Endothelial cell of umbilical vein (primary cell): ENCODE results near the gene SLC2A2. TPM values are rescaled to one million over a fixed set of nuclear protein-coding genes. Genes with fewer than 3 reads are reported as not detected.

Experiments
- BruUV-seq: library from RNA; stranded (reverse); fragments of 400-500 nt; replicated peaks from 2 replicates; lab custom pipeline; 2021; lab: Mats Ljungman, UMichigan
- CTCF ChIA-PET: fragments of 300-600, 350-600 bp; sonication (Branson Sonifier 250); formaldehyde crosslinking; loops from one replicate; lab custom pipeline; 2021; ENCODE audit warnings: antibody characterized with exemption, inconsistent platforms; lab: Charles Lee
- POLR2A ChIA-PET: fragments of 300-600, 350-600 bp; sonication (Branson Sonifier 250); formaldehyde crosslinking; loops from one replicate; lab custom pipeline; 2021; ENCODE audit warnings: antibody characterized with exemption, inconsistent platforms; lab: Charles Lee
- DNase-seq: peaks from one replicate; pipeline ENCODE4 v3.0.0-alpha.2; 2011; ENCODE audit warnings: low read depth, low spot score
- FAIRE-seq: peaks from 2 replicates; lab custom pipeline; 2011; peaks lifted over from hg19 to GRCh38; lab: Jason Lieb, UNC
- H2AFZ ChIP-seq: 2 replicates; pipeline ENCODE4 v1.6.0; 2012; ENCODE audit warnings: low read depth, low read length, control low read depth, inconsistent platforms
- H3K27ac ChIP-seq: 2 replicates; pipeline ENCODE4 v1.5.1; 2011; ENCODE audit warnings: low read depth, mild to moderate bottlenecking, control low read depth, low read length, moderate library complexity; ENCODE audit not compliant: insufficient read depth
- H3K27me3 ChIP-seq, 2 experiments: 2 replicates each; pipeline versions ENCODE4 v1.6.0 to v1.6.1; 2011; ENCODE audit warnings: low read length in 2 of 2, mixed read lengths in 1 of 2; ENCODE audit not compliant: control insufficient read depth in 2 of 2, insufficient read depth in 2 of 2
- H3K36me3 ChIP-seq, 2 experiments: 2 replicates in 1 of 2; 3 replicates in 1 of 2; pipeline ENCODE4 v1.5.1; 2011; ENCODE audit warnings: low read length in 2 of 2, mild to moderate bottlenecking in 1 of 2, moderate library complexity in 1 of 2; ENCODE audit not compliant: control insufficient read depth in 2 of 2, insufficient read depth in 2 of 2; ENCODE audit errors: extremely low read depth in 1 of 2
- H3K4me1 ChIP-seq: 3 replicates; pipeline ENCODE4 v1.5.1; 2011; ENCODE audit warnings: mild to moderate bottlenecking, low read length; ENCODE audit not compliant: control insufficient read depth, insufficient read depth; ENCODE audit errors: extremely low read depth
- H3K4me2 ChIP-seq: 2 replicates; pipeline ENCODE4 v1.6.1; 2011; ENCODE audit warnings: low read length, control low read depth, mixed read lengths; ENCODE audit not compliant: insufficient read depth
- H3K4me3 ChIP-seq, 3 experiments: fragments of 200-600 bp in 1 of 3; sonication (generic), shearing (Covaris generic) in 1 of 3; replicated peaks in 1 of 3; 2 replicates each; pipeline ENCODE4 v1.5.1; 2011 to 2016; ENCODE audit warnings: control low read depth in 3 of 3, low read length in 3 of 3, mild to moderate bottlenecking in 2 of 3, inconsistent platforms in 1 of 3, low read depth in 1 of 3, moderate library complexity in 1 of 3; ENCODE audit not compliant: insufficient read depth in 1 of 3
- H3K79me2 ChIP-seq: 2 replicates; pipeline ENCODE4 v1.6.0; 2012; ENCODE audit warnings: low read length, inconsistent platforms; ENCODE audit not compliant: control insufficient read depth, insufficient read depth
- H3K9ac ChIP-seq: replicated peaks from 2 replicates; pipeline ENCODE3; 2011; ENCODE audit warnings: low read length, control low read depth; ENCODE audit not compliant: insufficient read depth; ENCODE audit errors: extremely low read depth
- H3K9me1 ChIP-seq: replicated peaks from 3 replicates; pipeline ENCODE4 v1.6.0; 2011; ENCODE audit warnings: mild to moderate bottlenecking, low read length; ENCODE audit not compliant: control insufficient read depth, insufficient read depth; ENCODE audit errors: extremely low read depth
- H3K9me3 ChIP-seq: replicated peaks from 2 replicates; pipeline ENCODE4 v1.5.1; 2012; ENCODE audit warnings: low read length, inconsistent platforms; ENCODE audit not compliant: control insufficient read depth, insufficient read depth
- H4K20me1 ChIP-seq: replicated peaks from 2 replicates; pipeline ENCODE3; 2011; ENCODE audit warnings: mild to moderate bottlenecking, low read length; ENCODE audit not compliant: control insufficient read depth, insufficient read depth; ENCODE audit errors: extremely low read depth
- EZH2 ChIP-seq: IDR thresholded peaks from 2 replicates; pipeline ENCODE4 v1.6.1; 2012; ENCODE audit warnings: borderline replicate concordance, low read depth, mild to moderate bottlenecking, moderate library complexity, low read length, inconsistent platforms; ENCODE audit not compliant: severe bottlenecking
- FOS ChIP-seq: IDR thresholded peaks from 2 replicates; pipeline ENCODE4 v1.6.1; 2011; ENCODE audit warnings: mild to moderate bottlenecking, low read length, moderate library complexity, borderline replicate concordance; ENCODE audit not compliant: insufficient read depth
- GATA2 ChIP-seq: IDR thresholded peaks from 2 replicates; pipeline ENCODE4 v1.7.0; 2011; ENCODE audit warnings: low read depth, mild to moderate bottlenecking, moderate library complexity, mixed read lengths, low read length; ENCODE audit not compliant: insufficient read length, insufficient read depth
- JUN ChIP-seq: IDR thresholded peaks from 2 replicates; pipeline ENCODE4 v1.6.1; 2011; ENCODE audit warnings: borderline replicate concordance, low read depth; ENCODE audit not compliant: insufficient read length, insufficient read depth
- MYC ChIP-seq: IDR thresholded peaks from one replicate; pipeline ENCODE4 v1.6.1; 2011; ENCODE audit warnings: mild to moderate bottlenecking, low read depth, low read length
- POLR2A ChIP-seq: IDR thresholded peaks from 2 replicates; pipeline ENCODE4 v1.6.1; 2012; ENCODE audit warnings: low read depth, mild to moderate bottlenecking, control low read depth, low read length
- POLR2AphosphoS5 ChIP-seq: IDR thresholded peaks from 2 replicates; pipeline ENCODE4 v1.6.1; 2012; ENCODE audit warnings: low read depth, mild to moderate bottlenecking, control low read depth, low read length, moderate library complexity; ENCODE audit not compliant: insufficient read depth
- dilution Hi-C: fragments of 300-500 bp; cut with MboI; formaldehyde crosslinking; loops from one replicate; pipeline ENCODE4 v1.15.0; 2019; ENCODE audit warnings: low sequenced_read_pairs; ENCODE audit not compliant: extremely low pct_ligation_motif_present
- intact Hi-C: fragments of 100-400 bp; cut with micrococcal nuclease; formaldehyde crosslinking; loops from one replicate; pipeline ENCODE4 v1.10.0; 2022
- polyA plus RNA-seq, 4 experiments: library from polyadenylated mRNA; depleted of rRNA in 3 of 4; stranded (reverse) in 3 of 4; unstranded in 1 of 4; fragments of >200 nt; gene quantifications; 2 replicates each; pipeline versions ENCODE4 v1.2.1 to v1.2.3, GENCODE V29; 2011 to 2012; ENCODE audit warnings: missing spikeins in 1 of 4
- small RNA-seq: library from RNA; depleted of rRNA; stranded (forward); fragments of <200 nt; gene quantifications from one replicate; pipeline ENCODE3, GENCODE V24; 2012; ENCODE audit warnings: low replicate concordance, low read depth; ENCODE audit not compliant: insufficient read depth, insufficient read length
- total RNA-seq: library from RNA; stranded (reverse); gene quantifications from 2 replicates; pipeline ENCODE4 v1.2.3, GENCODE V29; 2021
- TF ChIP-seq, protein P1 (sequence below), 2 donors: IDR thresholded peaks; 1 replicate in 1 of 2; 2 replicates in 1 of 2; pipeline ENCODE4 v1.5.1; 2011; ENCODE audit warnings: low read length in 2 of 2, mild to moderate bottlenecking in 2 of 2, moderate library complexity in 2 of 2, control low read depth in 1 of 2, inconsistent platforms in 1 of 2, low read depth in 1 of 2; ENCODE audit not compliant: insufficient read depth in 1 of 2; ENCODE audit errors: extremely low read depth in 1 of 2
- TF ChIP-seq, protein P2 (sequence below): IDR thresholded peaks from 2 replicates; pipeline ENCODE4 v1.6.1; 2011; ENCODE audit not compliant: insufficient read depth, insufficient read length

SLC2A2 gene
- total and polyA plus RNA-seq, 2 donors (not counting 3 experiments of a cell fraction or from before 2014, with no cell fraction given), result not detected

DNA sequence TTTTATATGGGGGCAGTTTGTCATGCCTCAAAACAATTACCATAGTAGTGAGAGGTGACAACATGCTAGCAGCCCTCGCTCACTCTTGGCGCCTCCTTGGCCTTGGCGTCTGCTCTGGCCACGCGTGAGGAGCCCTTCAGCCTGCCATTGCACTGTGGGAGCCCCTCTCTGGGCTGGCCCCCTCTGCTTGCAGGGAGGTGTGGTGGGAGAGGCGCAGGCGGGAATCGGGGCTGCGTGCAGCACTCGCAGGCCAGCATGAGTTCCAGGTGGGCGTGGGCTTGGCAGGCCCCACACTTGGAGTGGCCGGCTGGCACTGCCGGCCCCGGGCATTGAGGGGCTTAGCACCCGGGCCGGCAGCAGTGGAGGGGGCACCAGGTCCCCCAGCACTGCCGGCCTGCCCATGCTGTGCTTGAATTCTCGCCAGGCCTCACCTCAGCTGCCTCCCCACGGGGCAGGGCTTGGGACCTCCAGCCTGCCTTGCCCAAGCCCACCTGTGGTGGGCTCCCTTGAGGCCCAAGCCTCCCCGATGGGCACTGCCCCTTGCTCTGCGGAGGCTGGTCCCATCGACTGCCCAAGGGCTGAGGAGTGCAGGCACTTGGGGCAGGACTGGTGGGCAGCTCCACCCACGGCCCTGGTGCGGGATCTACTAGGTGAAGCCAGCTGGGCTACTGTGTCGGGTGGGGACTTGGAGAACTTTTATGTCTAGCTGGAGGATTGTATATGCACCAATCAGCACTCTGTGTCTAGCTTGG is 79.3 kb downstream of the SLC2A2 start:
- no peaks in the 10 kb centered on the region for H3K9me3 ChIP-seq
- no peak overlapping the region for H3K27ac ChIP-seq
- BruUV-seq, result no TSS peak
- no peak overlapping the region for H3K4me2 ChIP-seq
- H3K9ac ChIP-seq, result no peak overlapping the region
- no peaks in the 10 kb centered on the region for H3K79me2 ChIP-seq
- no peak overlapping the region for H2AFZ ChIP-seq
- dilution Hi-C loops, result no loop called here
- ChIA-PET CTCF (no interaction called here), POLR2A (no interaction called here)
- H3K36me3 ChIP-seq, result no peaks in the 10 kb centered on the region
- H3K9me1 ChIP-seq, result no peaks in the 10 kb centered on the region
- FAIRE-seq (no peak), DNase-seq (no peak)
- H3K4me1 ChIP-seq, result peaks cover under 1% of the 10 kb centered on the region
- H4K20me1 ChIP-seq, result no peaks in the 10 kb centered on the region
- intact Hi-C loops, result no loop called here
- no peak for TF ChIP-seq FOS
- TF ChIP-seq POLR2A, result no peak
- TF ChIP-seq POLR2AphosphoS5, result no peak
- TF ChIP-seq JUN, result no peak
- TF ChIP-seq, protein P1, sequence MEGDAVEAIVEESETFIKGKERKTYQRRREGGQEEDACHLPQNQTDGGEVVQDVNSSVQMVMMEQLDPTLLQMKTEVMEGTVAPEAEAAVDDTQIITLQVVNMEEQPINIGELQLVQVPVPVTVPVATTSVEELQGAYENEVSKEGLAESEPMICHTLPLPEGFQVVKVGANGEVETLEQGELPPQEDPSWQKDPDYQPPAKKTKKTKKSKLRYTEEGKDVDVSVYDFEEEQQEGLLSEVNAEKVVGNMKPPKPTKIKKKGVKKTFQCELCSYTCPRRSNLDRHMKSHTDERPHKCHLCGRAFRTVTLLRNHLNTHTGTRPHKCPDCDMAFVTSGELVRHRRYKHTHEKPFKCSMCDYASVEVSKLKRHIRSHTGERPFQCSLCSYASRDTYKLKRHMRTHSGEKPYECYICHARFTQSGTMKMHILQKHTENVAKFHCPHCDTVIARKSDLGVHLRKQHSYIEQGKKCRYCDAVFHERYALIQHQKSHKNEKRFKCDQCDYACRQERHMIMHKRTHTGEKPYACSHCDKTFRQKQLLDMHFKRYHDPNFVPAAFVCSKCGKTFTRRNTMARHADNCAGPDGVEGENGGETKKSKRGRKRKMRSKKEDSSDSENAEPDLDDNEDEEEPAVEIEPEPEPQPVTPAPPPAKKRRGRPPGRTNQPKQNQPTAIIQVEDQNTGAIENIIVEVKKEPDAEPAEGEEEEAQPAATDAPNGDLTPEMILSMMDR (IDR thresholded peaks at IDR 0.05; ENCODE audit: extremely low read depth in 1 of 2, insufficient read depth in 1 of 2, low read depth in 1 of 2, low read length in 2 of 2), result no peak
- TF ChIP-seq GATA2, result no peak
- TF ChIP-seq, protein P2, sequence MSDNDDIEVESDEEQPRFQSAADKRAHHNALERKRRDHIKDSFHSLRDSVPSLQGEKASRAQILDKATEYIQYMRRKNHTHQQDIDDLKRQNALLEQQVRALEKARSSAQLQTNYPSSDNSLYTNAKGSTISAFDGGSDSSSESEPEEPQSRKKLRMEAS, result no peak
- TF ChIP-seq EZH2, result no peak
- TF ChIP-seq MYC, result no peak
- no peak overlapping the region for H3K4me3 ChIP-seq
- H3K27me3 ChIP-seq, result peaks cover under 1 to 4% of the 10 kb centered on the region in 2 experiments

Small RNA genes lying within 50 kb of the gene (small RNA-seq; reads per million reads assigned to genes)
- not detected for gene RNU1-70P

Other genes with a start within 250 kb of the SLC2A2 start
- 159 and 176 TPM in 2 replicates for gene RPL22L1, start 156.5 kb downstream of the SLC2A2 start, total RNA-seq
- gene RPL22L1, start 156.5 kb downstream of the SLC2A2 start, polyA plus RNA-seq, result 26.3 and 65.0 TPM in 2 replicates
- 10.9 and 12.3 TPM in 2 replicates for gene EIF5A2, start 118.1 kb downstream of the SLC2A2 start, total RNA-seq
- 1.8 and 3.7 TPM in 2 replicates for gene EIF5A2, start 118.1 kb downstream of the SLC2A2 start, polyA plus RNA-seq